B cell (primary cell): ENCODE data around the gene MYOM3. TPM values are rescaled to one million over a fixed set of nuclear protein-coding genes. Genes with fewer than 3 reads are reported as not detected.

Source experiments
- ATAC-seq: fragments of 200-7000 bp; cut with Tn5 transposase; one replicate; pipeline ENCODE4 v1.10.0; 2021; ENCODE audit warnings: low read depth, mild to moderate bottlenecking, moderate number of reproducible peaks, moderate library complexity
- CTCF ChIA-PET: fragments of 350-600 bp; sonication (Branson Sonifier 250); formaldehyde crosslinking; loops from one replicate; lab custom pipeline; 2021; ENCODE audit warnings: antibody characterized with exemption, inconsistent platforms; lab: Charles Lee
- POLR2A ChIA-PET: fragments of 350-600 bp; sonication (Branson Sonifier 250); formaldehyde crosslinking; loops from one replicate; lab custom pipeline; 2021; ENCODE audit warnings: antibody characterized with exemption; lab: Charles Lee
- DNase-seq: peaks from one replicate; pipeline ENCODE4 v3.0.0; 2013
- H2AFZ ChIP-seq: 2 replicates; pipeline ENCODE4 v1.6.1; 2012; ENCODE audit warnings: mild to moderate bottlenecking, low read depth, low read length; ENCODE audit not compliant: insufficient read depth, poor library complexity, severe bottlenecking
- H3K27ac ChIP-seq, 2 donors: 1 replicate in 1 of 2; 2 replicates in 1 of 2; pipeline ENCODE4 v1.5.1; 2012 to 2013; ENCODE audit warnings: low read length in 2 of 2, mild to moderate bottlenecking in 2 of 2, moderate library complexity in 1 of 2
- H3K27me3 ChIP-seq, 4 experiments: fragments of 200-600 bp in 1 of 4; sonication (generic) in 1 of 4; replicated peaks in 1 of 4; 1 replicate in 2 of 4; 2 replicates in 2 of 4; pipeline versions ENCODE4 v1.6.1 to v1.7.0; 2013 to 2016; ENCODE audit warnings: low read length in 3 of 4, mild to moderate bottlenecking in 2 of 4, mixed read lengths in 1 of 4, moderate library complexity in 1 of 4; ENCODE audit not compliant: insufficient read depth in 4 of 4, control insufficient read depth in 3 of 4; ENCODE audit errors: control extremely low read depth in 1 of 4
- H3K36me3 ChIP-seq, 2 experiments: replicated peaks in 1 of 2; 1 replicate in 1 of 2; 2 replicates in 1 of 2; pipeline versions ENCODE4 v1.6.1 to v1.7.1; 2013; ENCODE audit warnings: low read length in 1 of 2; ENCODE audit not compliant: insufficient read depth in 2 of 2, control insufficient read depth in 1 of 2; ENCODE audit errors: control extremely low read depth in 1 of 2, extremely low read depth in 1 of 2
- H3K4me1 ChIP-seq, 2 donors: fragments of 200-600 bp in 1 of 2; sonication (generic) in 1 of 2; 1 replicate in 1 of 2; 2 replicates in 1 of 2; pipeline versions ENCODE4 v1.5.1 to v1.6.1; 2013 to 2017; ENCODE audit warnings: low read length in 2 of 2; ENCODE audit not compliant: control insufficient read depth in 2 of 2, insufficient read depth in 2 of 2
- H3K4me2 ChIP-seq: replicated peaks from 2 replicates; pipeline ENCODE3; 2012; ENCODE audit warnings: mild to moderate bottlenecking, low read depth, low read length; ENCODE audit not compliant: poor library complexity, severe bottlenecking
- H3K4me3 ChIP-seq, 5 experiments: fragments of 200-600 bp in 1 of 5; sonication (generic) in 1 of 5; 1 replicate in 3 of 5; 2 replicates in 2 of 5; pipeline versions ENCODE4 v1.5.1 to v1.7.0; 2011 to 2016; ENCODE audit warnings: low read length in 4 of 5, mild to moderate bottlenecking in 4 of 5, low read depth in 2 of 5, control low read depth in 1 of 5, moderate library complexity in 1 of 5; ENCODE audit not compliant: insufficient read depth in 1 of 5; ENCODE audit errors: control extremely low read depth in 1 of 5, extremely low read depth in 1 of 5
- H3K79me2 ChIP-seq: fragments of 200-600 bp; sonication (generic); one replicate; pipeline ENCODE4 v1.6.0; 2016; ENCODE audit warnings: low read length; ENCODE audit not compliant: control insufficient read depth, insufficient read depth
- H3K9ac ChIP-seq: fragments of 200-600 bp; sonication (generic); 2 replicates; pipeline ENCODE4 v1.6.1; 2017; ENCODE audit warnings: mild to moderate bottlenecking, low read length, moderate library complexity
- H3K9me3 ChIP-seq, 3 donors: one replicate each; pipeline versions ENCODE4 v1.6.1 to v1.7.1; 2013; ENCODE audit warnings: low read length in 2 of 3; ENCODE audit not compliant: control insufficient read depth in 2 of 3, insufficient read depth in 1 of 3; ENCODE audit errors: control extremely low read depth in 1 of 3
- H4K20me1 ChIP-seq: 2 replicates; pipeline ENCODE4 v1.6.0; 2012; ENCODE audit warnings: mild to moderate bottlenecking, low read length; ENCODE audit not compliant: insufficient read depth, control insufficient read depth, poor library complexity, severe bottlenecking
- H3K27ac Mint-ChIP-seq: one replicate; pipeline ENCODE4 v1.8.0; 2021; ENCODE audit warnings: mixed read lengths
- H3K27me3 Mint-ChIP-seq: one replicate; pipeline ENCODE4 v1.8.0; 2021; ENCODE audit warnings: mixed read lengths
- H3K4me1 Mint-ChIP-seq: one replicate; pipeline ENCODE4 v1.8.0; 2021; ENCODE audit warnings: mixed read lengths
- H3K4me3 Mint-ChIP-seq: one replicate; pipeline ENCODE4 v1.8.0; 2021; ENCODE audit warnings: mixed read lengths
- H3K9me3 Mint-ChIP-seq: one replicate; pipeline ENCODE4 v1.8.0; 2022; ENCODE audit warnings: mixed read lengths; ENCODE audit not compliant: insufficient read depth
- CTCF ChIP-seq: fragments of 200-600 bp; IDR thresholded peaks from one replicate; pipeline ENCODE4 v1.8.0; 2022; ENCODE audit warnings: antibody characterized with exemption, mild to moderate bottlenecking
- EZH2 ChIP-seq: IDR thresholded peaks from 2 replicates; pipeline ENCODE4 v1.6.1; 2012; ENCODE audit warnings: borderline replicate concordance, low read depth, mild to moderate bottlenecking, moderate library complexity, low read length; ENCODE audit not compliant: insufficient read depth, poor library complexity, severe bottlenecking
- WGBS: methylation state at CpG from one replicate; pipeline ENCODE4 v1.1.5; 2013; ENCODE audit warnings: missing lambda C conversion rate; ENCODE audit not compliant: insufficient coverage; 5-methylcytosine and 5-hydroxymethylcytosine counted together
- intact Hi-C: fragments of 100-400 bp; cut with micrococcal nuclease; formaldehyde crosslinking; loops from one replicate; pipeline ENCODE4 v1.10.0; 2022
- polyA plus RNA-seq: library from polyadenylated mRNA; depleted of rRNA; stranded (reverse); fragments of >200 nt; gene quantifications from 2 replicates; pipeline ENCODE4 v1.2.3, GENCODE V29; 2012
- total RNA-seq, 2 donors: library from RNA; stranded (reverse); fragments of 120-200 nt in 1 of 2; gene quantifications; 1 replicate in 1 of 2; 2 replicates in 1 of 2; pipeline versions ENCODE4 v1.2.3 to v1.2.4, GENCODE V29; 2013 to 2022

Gene MYOM3
- total and polyA plus RNA-seq, 2 donors (not counting 1 experiment from before 2014, with no cell fraction given), result not detected

- Histone ChIP-seq H2AFZ (no peak overlapping the region), H3K9me3 (no peaks in the 10 kb centered on the region), H3K36me3 (no peaks in the 10 kb centered on the region), H3K79me2 (no peaks in the 10 kb centered on the region), H3K27me3 (peaks cover 0 to 2% (median 0%) of the 10 kb centered on the region in 4 experiments), H3K4me3 (no peak overlapping the region), H3K9ac (no peak overlapping the region), H3K4me2 (no peak overlapping the region), H3K4me1 (no peaks in the 10 kb centered on the region), H3K27ac (no peak overlapping the region), H4K20me1 (no peaks in the 10 kb centered on the region)
- ChIA-PET POLR2A (no interaction called here), CTCF (no interaction called here)
- H3K4me1 Mint-ChIP-seq, result no peaks in the 10 kb centered on the region
- no peak overlapping the region for H3K27ac Mint-ChIP-seq
- DNase-seq, result no peak
- peaks cover 7% of the 10 kb centered on the region for H3K27me3 Mint-ChIP-seq
- H3K4me3 Mint-ChIP-seq, result no peak overlapping the region
- 86% methylated on average over 9 of the region's 9 CpGs for WGBS
- TF ChIP-seq EZH2, result no peak
- TF ChIP-seq CTCF, result no peak
- H3K9me3 Mint-ChIP-seq, result no peaks in the 10 kb centered on the region
- no peak for ATAC-seq
- intact Hi-C loops, result no loop called here
Observed at GRCh38 chr1:24093732-24094131, 18.2 kb downstream of the MYOM3 start.

- no peaks in the 10 kb centered on the region for H3K9me3 Mint-ChIP-seq
- no peak overlapping the region for H2AFZ ChIP-seq
- H4K20me1 ChIP-seq, result no peaks in the 10 kb centered on the region
- no peak for ATAC-seq
- no peak overlapping the region for H3K4me2 ChIP-seq
- peaks cover 0 to 2% (median 0%) of the 10 kb centered on the region in 4 experiments for H3K27me3 ChIP-seq
- no peak overlapping the region for H3K9ac ChIP-seq
- no peak for DNase-seq
- no peaks in the 10 kb centered on the region for H3K36me3 ChIP-seq
- 98% methylated on average over 7 of the region's 9 CpGs for WGBS
- intact Hi-C loops, result no loop called here
- H3K4me1 ChIP-seq, result no peaks in the 10 kb centered on the region
- H3K27ac Mint-ChIP-seq, result no peak overlapping the region
- H3K79me2 ChIP-seq, result no peaks in the 10 kb centered on the region
- H3K27me3 Mint-ChIP-seq, result peaks cover 12% of the 10 kb centered on the region
- no peak overlapping the region for H3K4me3 ChIP-seq
- ChIA-PET POLR2A (no interaction called here), CTCF (no interaction called here)
- H3K4me3 Mint-ChIP-seq, result no peak overlapping the region
- TF ChIP-seq EZH2, result no peak
- TF ChIP-seq CTCF, result no peak
- no peaks in the 10 kb centered on the region for H3K9me3 ChIP-seq
- no peaks in the 10 kb centered on the region for H3K4me1 Mint-ChIP-seq
- H3K27ac ChIP-seq, result no peak overlapping the region
Observed at GRCh38 chr1:24092979-24093378, 19.0 kb downstream of the MYOM3 start.
